Neural progenitor cell (in vitro differentiated cells): Measurements from ENCODE around the gene CCDC6.

Experiments
- CTCF ChIP-seq: fragments of 200-600 bp; sonication (generic); IDR thresholded peaks from 2 replicates; pipeline ENCODE4 v1.5.1; 2017; ENCODE audit warnings: antibody characterized with exemption, mild to moderate bottlenecking
- EZH2 ChIP-seq: fragments of 200-600 bp; sonication (generic); IDR thresholded peaks from 2 replicates; pipeline ENCODE4 v1.6.1; 2017; ENCODE audit warnings: antibody characterized with exemption, mild to moderate bottlenecking, moderate library complexity

DNA sequence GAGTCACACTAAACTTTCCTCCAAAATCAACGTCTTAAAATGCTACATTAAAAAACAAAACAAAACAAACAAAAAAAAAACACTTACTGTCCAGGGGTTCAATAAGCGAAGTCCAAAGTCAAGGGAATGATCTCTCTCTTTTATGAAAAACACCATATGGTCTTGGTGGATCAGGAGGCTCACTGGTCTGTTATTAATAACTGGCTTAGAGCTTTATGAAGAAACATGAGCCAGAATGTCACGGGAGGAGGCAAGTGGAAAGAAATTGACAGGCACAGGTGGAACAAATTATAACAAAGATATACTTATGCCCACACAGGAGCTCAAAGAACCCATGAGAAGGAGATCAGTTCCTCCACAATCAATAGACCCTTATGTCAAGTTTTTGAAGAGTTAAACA, 153.1 kb downstream of the CCDC6 start, which contains the start of gene MRLN:
- TF ChIP-seq CTCF (no peak), EZH2 (no peak)
